Natural killer cell (primary cell): Measurements from ENCODE around the gene SLC44A3. TPM values are rescaled to one million over a fixed set of nuclear protein-coding genes. Genes with fewer than 3 reads are reported as not detected.

Experiments
- ATAC-seq, 3 donors: fragments of 150-1000 bp in 2 of 3; fragments of 200-7000 bp in 1 of 3; cut with Tn5 transposase; 1 replicate in 1 of 3; 2 replicates in 2 of 3; pipeline ENCODE4 v1.10.0; 2021; ENCODE audit warnings: mild to moderate bottlenecking in 2 of 3, moderate library complexity in 2 of 3
- DNase-seq, 2 donors: peaks; one replicate each; pipeline versions ENCODE4 v3.0.0 to v3.0.0-alpha.2; 2013 to 2021; ENCODE audit warnings: mixed read lengths in 1 of 2
- H3K27ac ChIP-seq: one replicate; pipeline ENCODE4 v1.5.1; 2013; ENCODE audit warnings: mild to moderate bottlenecking, low read length
- H3K27me3 ChIP-seq: one replicate; pipeline ENCODE4 v1.6.1; 2013; ENCODE audit warnings: low read length; ENCODE audit not compliant: control insufficient read depth, insufficient read depth
- H3K36me3 ChIP-seq: one replicate; pipeline ENCODE4 v1.6.1; 2013; ENCODE audit warnings: low read length; ENCODE audit not compliant: control insufficient read depth, insufficient read depth
- H3K4me1 ChIP-seq: one replicate; pipeline ENCODE4 v1.6.1; 2013; ENCODE audit warnings: low read length; ENCODE audit not compliant: control insufficient read depth, insufficient read depth
- H3K4me3 ChIP-seq: one replicate; pipeline ENCODE4 v1.5.1; 2013; ENCODE audit warnings: low read length
- H3K9me3 ChIP-seq: one replicate; pipeline ENCODE4 v1.6.1; 2013; ENCODE audit warnings: low read length; ENCODE audit not compliant: control insufficient read depth, insufficient read depth
- H3K27ac Mint-ChIP-seq, 2 donors: one replicate each; pipeline ENCODE4 v1.8.0; 2022; ENCODE audit warnings: mild to moderate bottlenecking in 2 of 2, mixed read lengths in 2 of 2, moderate library complexity in 1 of 2
- H3K27me3 Mint-ChIP-seq, 2 donors: one replicate each; pipeline ENCODE4 v1.8.0; 2022; ENCODE audit warnings: low read depth in 2 of 2, mixed read lengths in 2 of 2
- H3K36me3 Mint-ChIP-seq: one replicate; pipeline ENCODE4 v1.8.0; 2022; ENCODE audit warnings: mixed read lengths
- H3K4me1 Mint-ChIP-seq, 2 donors: one replicate each; pipeline ENCODE4 v1.8.0; 2022; ENCODE audit warnings: mixed read lengths in 2 of 2
- H3K4me3 Mint-ChIP-seq: one replicate; pipeline ENCODE4 v1.8.0; 2022; ENCODE audit warnings: mild to moderate bottlenecking, moderate library complexity, mixed read lengths
- H3K9me3 Mint-ChIP-seq, 2 donors: one replicate each; pipeline ENCODE4 v1.8.0; 2022; ENCODE audit warnings: mixed read lengths in 2 of 2
- CTCF ChIP-seq: fragments of 200-600 bp; IDR thresholded peaks from one replicate; pipeline ENCODE4 v1.8.0; 2022; ENCODE audit warnings: antibody characterized with exemption
- WGBS: methylation state at CpG from one replicate; pipeline ENCODE4 v1.1.7; 2013; ENCODE audit warnings: missing lambda C conversion rate; ENCODE audit not compliant: insufficient coverage; 5-methylcytosine and 5-hydroxymethylcytosine counted together
- intact Hi-C: fragments of 100-400 bp; cut with micrococcal nuclease; formaldehyde crosslinking; loops from one replicate; pipeline ENCODE4 v1.14.2; 2022
- total RNA-seq, 4 donors: library from RNA; stranded (reverse); fragments of 120-200 nt in 1 of 4; gene quantifications; one replicate each; pipeline versions ENCODE4 v1.2.3 to v1.2.4, GENCODE V29; 2013 to 2022

The SLC44A3 gene
- total RNA-seq, 3 donors from 2014 or later (not counting 1 experiment from before 2014, with no cell fraction given), result 0.58 TPM; not detected in 2

GRCh38 chr1:94895518-94895917, 75.4 kb downstream of the SLC44A3 start:
- Mint-ChIP-seq H3K4me3 (no peak overlapping the region), H3K4me1 (no peaks in the 10 kb centered on the region), H3K27me3 (peaks cover 0 to 7% of the 10 kb centered on the region in 2 donors), H3K27ac (no peak overlapping the region), H3K9me3 (no peaks in the 10 kb centered on the region), H3K36me3 (no peaks in the 10 kb centered on the region)
- no peak for DNase-seq
- 95% methylated on average over 1 of the region's 1 CpG for WGBS
- no peak for ATAC-seq
- Histone ChIP-seq H3K27me3 (no peaks in the 10 kb centered on the region), H3K27ac (no peak overlapping the region), H3K9me3 (no peaks in the 10 kb centered on the region), H3K4me3 (no peak overlapping the region), H3K36me3 (no peaks in the 10 kb centered on the region), H3K4me1 (no peaks in the 10 kb centered on the region)
- intact Hi-C loops, result no loop called here
- TF ChIP-seq CTCF, result no peak

GRCh38 chr1:94898491-94899385, 78.6 kb downstream of the SLC44A3 start:
- no peaks in the 10 kb centered on the region for H3K27me3 ChIP-seq
- intact Hi-C loops, result no loop called here
- no peak for DNase-seq
- H3K4me3 ChIP-seq, result no peak overlapping the region
- Mint-ChIP-seq H3K36me3 (no peaks in the 10 kb centered on the region), H3K9me3 (no peaks in the 10 kb centered on the region), H3K27ac (no peak overlapping the region), H3K27me3 (peaks cover 7 to 13% of the 10 kb centered on the region in 2 donors), H3K4me1 (no peaks in the 10 kb centered on the region), H3K4me3 (no peak overlapping the region)
- no peak overlapping the region for H3K27ac ChIP-seq
- TF ChIP-seq CTCF, result no peak
- no peak for ATAC-seq
- no peaks in the 10 kb centered on the region for H3K9me3 ChIP-seq
- WGBS, result 87% methylated on average over 6 of the region's 7 CpGs
- H3K36me3 ChIP-seq, result no peaks in the 10 kb centered on the region
- no peaks in the 10 kb centered on the region for H3K4me1 ChIP-seq

- H3K27ac Mint-ChIP-seq, result no peak overlapping the region
- H3K4me1 ChIP-seq, result no peaks in the 10 kb centered on the region
- ATAC-seq, result no peak
- WGBS, result no CpG with 5 or more reads among the region's 1 CpG
- no peaks in the 10 kb centered on the region for H3K36me3 ChIP-seq
- peaks cover 3 to 13% of the 10 kb centered on the region in 2 donors for H3K27me3 Mint-ChIP-seq
- H3K4me3 ChIP-seq, result no peak overlapping the region
- no peak for TF ChIP-seq CTCF
- no peak for DNase-seq
- intact Hi-C loops, result no loop called here
- no peak overlapping the region for H3K4me3 Mint-ChIP-seq
- H3K9me3 Mint-ChIP-seq, result no peaks in the 10 kb centered on the region
- no peaks in the 10 kb centered on the region for H3K36me3 Mint-ChIP-seq
- H3K27ac ChIP-seq, result no peak overlapping the region
- H3K9me3 ChIP-seq, result no peaks in the 10 kb centered on the region
- no peaks in the 10 kb centered on the region for H3K27me3 ChIP-seq
- no peaks in the 10 kb centered on the region for H3K4me1 Mint-ChIP-seq
Observed at GRCh38 chr1:94899756-94900155, 79.6 kb downstream of the SLC44A3 start.

- Histone ChIP-seq H3K9me3 (no peaks in the 10 kb centered on the region), H3K4me3 (no peak overlapping the region), H3K36me3 (no peaks in the 10 kb centered on the region), H3K27me3 (no peaks in the 10 kb centered on the region), H3K4me1 (no peaks in the 10 kb centered on the region), H3K27ac (no peak overlapping the region)
- H3K4me3 Mint-ChIP-seq, result no peak overlapping the region
- ATAC-seq (no peak), DNase-seq (no peak)
- H3K27me3 Mint-ChIP-seq, result peaks cover 0 to 13% of the 10 kb centered on the region in 2 donors
- no peak for TF ChIP-seq CTCF
- H3K36me3 Mint-ChIP-seq, result no peaks in the 10 kb centered on the region
- WGBS, result 86% methylated on average over 4 of the region's 4 CpGs
- intact Hi-C loops, result no loop called here
- no peak overlapping the region for H3K27ac Mint-ChIP-seq
- H3K4me1 Mint-ChIP-seq, result no peaks in the 10 kb centered on the region
- no peaks in the 10 kb centered on the region for H3K9me3 Mint-ChIP-seq
Observed at GRCh38 chr1:94901841-94902240, 81.7 kb downstream of the SLC44A3 start.
